Hepatocyte (in vitro differentiated cells): ENCODE measurements around the gene ZCWPW2. TPM values are rescaled to one million over a fixed set of nuclear protein-coding genes. Genes with fewer than 3 reads are reported as not detected.

Experiments used
- DNase-seq: peaks from one replicate; pipeline ENCODE4 v3.0.0-alpha.2; 2016; ENCODE audit warnings: low spot score
- H2AFZ ChIP-seq: fragments of 200-600 bp; sonication (generic); 2 replicates; pipeline ENCODE4 v1.6.0; 2016; ENCODE audit warnings: antibody characterized with exemption, mild to moderate bottlenecking
- H3K27ac ChIP-seq: fragments of 200-600 bp; sonication (generic); 2 replicates; pipeline ENCODE4 v1.5.1; 2016; ENCODE audit warnings: mild to moderate bottlenecking
- H3K27me3 ChIP-seq: fragments of 200-600 bp; sonication (generic); 2 replicates; pipeline ENCODE4 v1.6.1; 2016
- H3K36me3 ChIP-seq: fragments of 200-600 bp; sonication (generic); replicated peaks from 2 replicates; pipeline ENCODE4 v1.5.1; 2016; ENCODE audit warnings: low read depth; ENCODE audit not compliant: insufficient read depth
- H3K4me1 ChIP-seq: fragments of 200-600 bp; sonication (generic); 2 replicates; pipeline ENCODE4 v1.5.1; 2016; ENCODE audit warnings: mild to moderate bottlenecking, moderate library complexity; ENCODE audit not compliant: insufficient read depth
- H3K4me2 ChIP-seq: fragments of 200-600 bp; sonication (generic); 2 replicates; pipeline ENCODE4 v1.6.0; 2016
- H3K4me3 ChIP-seq: fragments of 200-600 bp; sonication (generic); 2 replicates; pipeline ENCODE4 v1.5.1; 2016; ENCODE audit warnings: mild to moderate bottlenecking
- H3K79me2 ChIP-seq: fragments of 200-600 bp; sonication (generic); 2 replicates; pipeline ENCODE4 v1.6.0; 2017; ENCODE audit warnings: mild to moderate bottlenecking
- H3K9me2 ChIP-seq: fragments of 200-600 bp; sonication (generic); replicated peaks from 2 replicates; pipeline ENCODE4 v1.6.0; 2017; ENCODE audit warnings: mild to moderate bottlenecking; ENCODE audit not compliant: insufficient read depth
- H3K9me3 ChIP-seq: fragments of 200-600 bp; sonication (generic); 2 replicates; pipeline ENCODE4 v1.5.1; 2016; ENCODE audit warnings: low read depth, mild to moderate bottlenecking
- H4K20me1 ChIP-seq: fragments of 200-600 bp; sonication (generic); 2 replicates; pipeline ENCODE4 v1.6.0; 2016; ENCODE audit warnings: mild to moderate bottlenecking; ENCODE audit not compliant: insufficient read depth, poor library complexity, severe bottlenecking
- CTCF ChIP-seq: fragments of 200-600 bp; sonication (generic); IDR thresholded peaks from 2 replicates; pipeline ENCODE4 v1.5.1; 2016; ENCODE audit warnings: antibody characterized with exemption, mild to moderate bottlenecking; ENCODE audit not compliant: poor library complexity
- EZH2 ChIP-seq: fragments of 200-600 bp; sonication (generic); IDR thresholded peaks from 2 replicates; pipeline ENCODE4 v1.6.1; 2016; ENCODE audit warnings: antibody characterized with exemption, mild to moderate bottlenecking, borderline replicate concordance
- EZH2phosphoT487 ChIP-seq: fragments of 200-600 bp; sonication (generic); IDR thresholded peaks from one replicate; pipeline ENCODE4 v1.6.1; 2018; ENCODE audit warnings: antibody characterized with exemption, mild to moderate bottlenecking, low read depth, moderate library complexity; ENCODE audit not compliant: unreplicated experiment, severe bottlenecking
- WGBS: methylation state at CpG from one replicate; pipeline ENCODE4 v1.1.6; 2016; ENCODE audit warnings: low lambda C conversion rate; ENCODE audit errors: missing lambda C conversion rate; 5-methylcytosine and 5-hydroxymethylcytosine counted together
- polyA plus RNA-seq: library from polyadenylated mRNA; unstranded; fragments of >200 nt; fragmentation: Nextera tagmentation; extraction: Ambion mirVana; gene quantifications from 2 replicates; pipeline ENCODE4 v1.2.1, GENCODE V29; 2016
- total RNA-seq: library from RNA; depleted of rRNA; stranded (reverse); fragments of >200 nt; gene quantifications from 2 replicates; pipeline ENCODE4 v1.2.3, GENCODE V29; 2014

ZCWPW2 gene
- total and polyA plus RNA-seq, 2 experiments from 2014 or later, result 0.77 to 1.8 TPM

DNA sequence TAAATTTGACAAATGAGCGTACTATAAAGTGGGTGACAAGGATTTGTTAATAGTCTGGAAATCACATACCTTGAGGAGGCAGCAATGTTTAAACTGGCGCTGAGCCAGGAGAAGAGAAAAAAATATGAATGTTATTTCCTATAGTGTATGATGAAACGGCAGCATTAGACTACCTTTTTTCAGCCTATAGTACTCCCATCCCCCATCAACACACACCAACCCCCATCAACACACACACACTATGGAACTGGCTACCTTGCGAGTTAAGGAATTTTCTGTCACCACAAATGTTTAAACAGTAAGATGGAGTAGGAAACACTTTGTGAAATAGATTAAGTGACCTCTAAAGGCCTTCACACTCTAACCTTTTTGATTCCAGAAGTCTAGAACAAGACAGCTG lies 46.8 kb upstream of the ZCWPW2 start:
- H3K4me1 ChIP-seq, result no peaks in the 10 kb centered on the region
- H4K20me1 ChIP-seq, result no peaks in the 10 kb centered on the region
- no peaks in the 10 kb centered on the region for H3K9me3 ChIP-seq
- no peak overlapping the region for H3K4me3 ChIP-seq
- peaks cover 2% of the 10 kb centered on the region for H3K79me2 ChIP-seq
- 92% methylated on average over 4 of the region's 4 CpGs for WGBS
- TF ChIP-seq CTCF, result no peak
- no peak for TF ChIP-seq EZH2phosphoT487
- TF ChIP-seq EZH2, result no peak
- no peaks in the 10 kb centered on the region for H3K36me3 ChIP-seq
- no peak overlapping the region for H3K27ac ChIP-seq
- DNase-seq, result peak; percentile 9
- H3K9me2 ChIP-seq, result no peaks in the 10 kb centered on the region
- H2AFZ ChIP-seq, result no peak overlapping the region
- H3K4me2 ChIP-seq, result no peak overlapping the region
- H3K27me3 ChIP-seq, result no peaks in the 10 kb centered on the region

GRCh38 chr3:28308196-28308595 lies 40.3 kb upstream of the ZCWPW2 start:
- H3K9me3 ChIP-seq, result no peaks in the 10 kb centered on the region
- H2AFZ ChIP-seq, result no peak overlapping the region
- no peaks in the 10 kb centered on the region for H3K27me3 ChIP-seq
- H3K4me1 ChIP-seq, result no peaks in the 10 kb centered on the region
- no peak for DNase-seq
- H3K9me2 ChIP-seq, result no peaks in the 10 kb centered on the region
- TF ChIP-seq EZH2phosphoT487 (no peak), EZH2 (no peak), CTCF (no peak)
- no peak overlapping the region for H3K4me2 ChIP-seq
- no peaks in the 10 kb centered on the region for H4K20me1 ChIP-seq
- H3K79me2 ChIP-seq, result no peaks in the 10 kb centered on the region
- H3K36me3 ChIP-seq, result no peaks in the 10 kb centered on the region
- no peak overlapping the region for H3K4me3 ChIP-seq
- WGBS, result 96% methylated on average over 3 of the region's 3 CpGs
- H3K27ac ChIP-seq, result no peak overlapping the region

GRCh38 chr3:28315711-28316110 lies 32.8 kb upstream of the ZCWPW2 start:
- Histone ChIP-seq H3K4me1 (no peaks in the 10 kb centered on the region), H3K79me2 (no peaks in the 10 kb centered on the region), H3K27ac (no peak overlapping the region), H3K9me2 (no peaks in the 10 kb centered on the region), H2AFZ (no peak overlapping the region), H4K20me1 (no peaks in the 10 kb centered on the region), H3K9me3 (no peaks in the 10 kb centered on the region), H3K4me3 (no peak overlapping the region), H3K36me3 (no peaks in the 10 kb centered on the region), H3K4me2 (no peak overlapping the region), H3K27me3 (no peaks in the 10 kb centered on the region)
- 100% methylated on average over 1 of the region's 1 CpG for WGBS
- no peak for DNase-seq
- TF ChIP-seq EZH2 (no peak), CTCF (no peak), EZH2phosphoT487 (no peak)

DNA sequence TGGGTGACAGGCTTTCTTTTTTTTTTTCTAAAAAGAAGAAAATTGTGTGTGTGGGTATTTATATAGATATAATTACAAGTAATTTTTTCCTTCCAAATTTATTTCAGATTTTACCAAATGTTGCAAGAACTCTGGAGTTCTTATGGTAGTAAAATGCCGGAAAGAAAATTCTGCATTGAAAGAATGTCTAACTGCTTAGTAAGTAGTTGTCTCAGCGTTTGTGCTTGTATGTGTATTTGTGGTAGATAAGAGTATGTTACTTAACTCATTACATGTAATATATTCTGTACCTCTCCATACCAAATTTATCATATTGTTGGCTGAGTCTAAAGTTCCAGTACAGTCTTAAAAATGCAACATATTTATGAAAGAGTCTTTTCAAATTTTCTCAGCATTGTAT lies 32.3 kb upstream of the ZCWPW2 start:
- H3K9me2 ChIP-seq, result no peaks in the 10 kb centered on the region
- no peak for DNase-seq
- H3K9me3 ChIP-seq, result no peaks in the 10 kb centered on the region
- H3K36me3 ChIP-seq, result no peaks in the 10 kb centered on the region
- H2AFZ ChIP-seq, result no peak overlapping the region
- no peak overlapping the region for H3K4me3 ChIP-seq
- H3K4me2 ChIP-seq, result no peak overlapping the region
- H3K4me1 ChIP-seq, result no peaks in the 10 kb centered on the region
- TF ChIP-seq CTCF (no peak), EZH2 (no peak), EZH2phosphoT487 (no peak)
- H4K20me1 ChIP-seq, result no peaks in the 10 kb centered on the region
- H3K27me3 ChIP-seq, result no peaks in the 10 kb centered on the region
- WGBS, result 76% methylated on average over 2 of the region's 2 CpGs
- H3K27ac ChIP-seq, result no peak overlapping the region
- H3K79me2 ChIP-seq, result no peaks in the 10 kb centered on the region
